CD4-positive, alpha-beta T cell (primary cell): Measurements from ENCODE around the gene TP53I11. TPM values are rescaled to one million over a fixed set of nuclear protein-coding genes. Genes with fewer than 3 reads are reported as not detected.
A peak's percentile ranks its signal among the peaks of the same experiment; 100 is the strongest.

Experiments
- ATAC-seq: fragments of 200-7000 bp; cut with Tn5 transposase; one replicate; pipeline ENCODE4 v1.10.0; 2022; ENCODE audit warnings: mild to moderate bottlenecking; ENCODE audit not compliant: poor library complexity
- CTCF ChIA-PET: fragments of 350-600 bp; sonication (Branson Sonifier 250); formaldehyde crosslinking; loops from one replicate; lab custom pipeline; 2021; ENCODE audit warnings: antibody characterized with exemption, inconsistent platforms; lab: Charles Lee
- POLR2A ChIA-PET: fragments of 350-600 bp; sonication (Branson Sonifier 250); formaldehyde crosslinking; loops from one replicate; lab custom pipeline; 2021; ENCODE audit warnings: antibody characterized with exemption, inconsistent platforms; lab: Charles Lee
- DNase-seq, 14 experiments: peaks; one replicate each; pipeline ENCODE4 v3.0.0-alpha.2; 2013 to 2020; ENCODE audit warnings: mixed read lengths in 2 of 14
- H3K27ac ChIP-seq, 2 donors: one replicate each; pipeline versions ENCODE4 v1.5.1 to v1.7.0; 2013; ENCODE audit warnings: low read length in 2 of 2, low read depth in 1 of 2, mild to moderate bottlenecking in 1 of 2
- H3K27me3 ChIP-seq, 2 experiments: 1 replicate in 1 of 2; 2 replicates in 1 of 2; pipeline versions ENCODE4 v1.6.1 to v1.7.0; 2013; ENCODE audit warnings: low read length in 2 of 2, control low read depth in 1 of 2, mild to moderate bottlenecking in 1 of 2, moderate library complexity in 1 of 2; ENCODE audit not compliant: insufficient read depth in 2 of 2, control insufficient read depth in 1 of 2
- H3K36me3 ChIP-seq: one replicate; pipeline ENCODE4 v1.6.1; 2013; ENCODE audit warnings: low read length, control low read depth; ENCODE audit not compliant: insufficient read depth
- H3K4me1 ChIP-seq: one replicate; pipeline ENCODE4 v1.6.1; 2013; ENCODE audit warnings: low read length, control low read depth; ENCODE audit not compliant: insufficient read depth
- H3K4me3 ChIP-seq: one replicate; pipeline ENCODE4 v1.5.1; 2013; ENCODE audit warnings: mild to moderate bottlenecking, low read length, moderate library complexity
- H3K9me3 ChIP-seq, 2 experiments: 1 replicate in 1 of 2; 2 replicates in 1 of 2; pipeline versions ENCODE4 v1.6.1 to v1.7.0; 2013; ENCODE audit warnings: low read length in 2 of 2, mild to moderate bottlenecking in 2 of 2, control low read depth in 1 of 2, moderate library complexity in 1 of 2; ENCODE audit not compliant: control insufficient read depth in 1 of 2, insufficient read depth in 1 of 2
- H3K27ac Mint-ChIP-seq: one replicate; pipeline ENCODE4 v1.8.0; 2020; ENCODE audit warnings: mixed read lengths
- H3K27me3 Mint-ChIP-seq: one replicate; pipeline ENCODE4 v1.8.0; 2021; ENCODE audit warnings: mixed read lengths
- H3K36me3 Mint-ChIP-seq: one replicate; pipeline ENCODE4 v1.8.0; 2021; ENCODE audit warnings: low read depth, mixed read lengths
- H3K4me1 Mint-ChIP-seq: one replicate; pipeline ENCODE4 v1.8.0; 2021; ENCODE audit warnings: low read depth, mixed read lengths
- H3K4me3 Mint-ChIP-seq: one replicate; pipeline ENCODE4 v1.8.0; 2020; ENCODE audit warnings: mild to moderate bottlenecking, mixed read lengths
- H3K9me3 Mint-ChIP-seq: one replicate; pipeline ENCODE4 v1.8.0; 2020; ENCODE audit warnings: mixed read lengths
- intact Hi-C, 2 experiments: fragments of 100-400 bp; cut with DNase I in 1 of 2; cut with micrococcal nuclease in 1 of 2; formaldehyde crosslinking; loops; one replicate each; pipeline versions ENCODE4 v1.15.1 to v1.9.0; 2023 to 2025; cut with DNase I, micrococcal nuclease
- total RNA-seq, 174 experiments: library from RNA in 2 of 174; stranded (reverse) in 2 of 174; gene quantifications; one replicate each; pipeline ENCODE4 v1.2.3 and lab custom pipeline; 2021 to 2026
- TF ChIP-seq, protein P1 (sequence below): fragments of 200-600 bp; IDR thresholded peaks from one replicate; pipeline ENCODE4 v1.8.0; 2022; ENCODE audit warnings: antibody characterized with exemption, mild to moderate bottlenecking

TP53I11 gene
- total RNA-seq, 2 experiments from 2014 or later: 3.5 to 4.6 TPM

DNA sequence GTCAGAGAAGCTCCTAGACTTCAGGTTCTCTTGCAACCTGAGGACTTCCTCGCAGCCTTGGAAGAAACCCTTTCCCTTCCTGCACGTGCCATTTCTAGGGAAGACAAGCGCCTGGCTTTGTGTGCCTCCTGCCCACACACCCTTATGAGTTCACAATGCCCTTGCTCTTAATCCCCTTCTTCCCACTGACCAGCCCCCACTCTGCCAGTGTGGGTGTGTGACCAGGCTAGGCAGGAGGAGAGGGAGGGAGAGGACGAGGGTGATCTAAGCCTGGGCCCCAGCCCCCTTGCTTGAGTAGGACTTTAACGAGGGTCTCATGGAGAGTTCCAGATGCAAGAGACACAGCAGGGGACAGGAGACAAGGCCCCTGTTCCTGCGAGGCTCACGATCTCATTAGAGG lies 30.2 kb downstream of the TP53I11 start:
- Mint-ChIP-seq H3K36me3 (no peaks in the 10 kb centered on the region), H3K4me1 (no peaks in the 10 kb centered on the region), H3K4me3 (no peak overlapping the region), H3K9me3 (no peaks in the 10 kb centered on the region), H3K27me3 (no peaks in the 10 kb centered on the region), H3K27ac (no peak overlapping the region)
- H3K9me3 ChIP-seq: no peaks in the 10 kb centered on the region
- TF ChIP-seq, protein P1, sequence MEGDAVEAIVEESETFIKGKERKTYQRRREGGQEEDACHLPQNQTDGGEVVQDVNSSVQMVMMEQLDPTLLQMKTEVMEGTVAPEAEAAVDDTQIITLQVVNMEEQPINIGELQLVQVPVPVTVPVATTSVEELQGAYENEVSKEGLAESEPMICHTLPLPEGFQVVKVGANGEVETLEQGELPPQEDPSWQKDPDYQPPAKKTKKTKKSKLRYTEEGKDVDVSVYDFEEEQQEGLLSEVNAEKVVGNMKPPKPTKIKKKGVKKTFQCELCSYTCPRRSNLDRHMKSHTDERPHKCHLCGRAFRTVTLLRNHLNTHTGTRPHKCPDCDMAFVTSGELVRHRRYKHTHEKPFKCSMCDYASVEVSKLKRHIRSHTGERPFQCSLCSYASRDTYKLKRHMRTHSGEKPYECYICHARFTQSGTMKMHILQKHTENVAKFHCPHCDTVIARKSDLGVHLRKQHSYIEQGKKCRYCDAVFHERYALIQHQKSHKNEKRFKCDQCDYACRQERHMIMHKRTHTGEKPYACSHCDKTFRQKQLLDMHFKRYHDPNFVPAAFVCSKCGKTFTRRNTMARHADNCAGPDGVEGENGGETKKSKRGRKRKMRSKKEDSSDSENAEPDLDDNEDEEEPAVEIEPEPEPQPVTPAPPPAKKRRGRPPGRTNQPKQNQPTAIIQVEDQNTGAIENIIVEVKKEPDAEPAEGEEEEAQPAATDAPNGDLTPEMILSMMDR: no peak
- H3K36me3 ChIP-seq: peaks cover 17% of the 10 kb centered on the region
- DNase-seq (no peak), ATAC-seq (no peak)
- ChIA-PET CTCF (no interaction called here), POLR2A (no interaction called here)
- H3K27ac ChIP-seq: no peak overlapping the region
- no peak overlapping the region for H3K4me3 ChIP-seq
- no peaks in the 10 kb centered on the region for H3K4me1 ChIP-seq
- H3K27me3 ChIP-seq: no peaks in the 10 kb centered on the region
- intact Hi-C loops: no loop called here

DNA sequence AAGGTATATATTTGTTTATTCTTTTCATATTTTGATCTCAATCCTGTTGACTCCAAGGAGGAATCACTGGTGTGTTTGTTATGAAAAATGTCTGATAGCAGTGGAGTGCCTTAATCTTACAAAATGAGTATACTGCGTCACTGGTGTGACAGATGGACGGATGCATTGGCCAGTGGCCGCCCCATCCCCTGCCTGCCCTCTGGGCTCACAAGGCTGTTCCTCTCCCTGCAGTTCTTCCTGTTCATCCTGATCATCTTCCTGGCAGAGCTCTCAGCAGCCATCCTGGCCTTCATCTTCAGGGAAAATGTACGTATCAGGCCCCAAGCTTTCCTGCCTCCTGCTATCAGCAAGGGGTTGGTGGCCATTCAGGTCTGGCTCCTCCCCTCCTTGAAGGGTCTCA lies 32.9 kb downstream of the TP53I11 start:
- Mint-ChIP-seq H3K9me3 (no peaks in the 10 kb centered on the region), H3K36me3 (no peaks in the 10 kb centered on the region), H3K4me1 (no peaks in the 10 kb centered on the region), H3K4me3 (no peak overlapping the region), H3K27me3 (no peaks in the 10 kb centered on the region), H3K27ac (no peak overlapping the region)
- Histone ChIP-seq H3K4me1 (no peaks in the 10 kb centered on the region), H3K27me3 (no peaks in the 10 kb centered on the region), H3K36me3 (peaks cover 37% of the 10 kb centered on the region), H3K9me3 (no peaks in the 10 kb centered on the region), H3K4me3 (no peak overlapping the region), H3K27ac (no peak overlapping the region)
- ChIA-PET CTCF (no interaction called here), POLR2A (no interaction called here)
- TF ChIP-seq, protein P1: no peak
- intact Hi-C loops: no loop called here
- DNase-seq (no peak), ATAC-seq (no peak)

DNA sequence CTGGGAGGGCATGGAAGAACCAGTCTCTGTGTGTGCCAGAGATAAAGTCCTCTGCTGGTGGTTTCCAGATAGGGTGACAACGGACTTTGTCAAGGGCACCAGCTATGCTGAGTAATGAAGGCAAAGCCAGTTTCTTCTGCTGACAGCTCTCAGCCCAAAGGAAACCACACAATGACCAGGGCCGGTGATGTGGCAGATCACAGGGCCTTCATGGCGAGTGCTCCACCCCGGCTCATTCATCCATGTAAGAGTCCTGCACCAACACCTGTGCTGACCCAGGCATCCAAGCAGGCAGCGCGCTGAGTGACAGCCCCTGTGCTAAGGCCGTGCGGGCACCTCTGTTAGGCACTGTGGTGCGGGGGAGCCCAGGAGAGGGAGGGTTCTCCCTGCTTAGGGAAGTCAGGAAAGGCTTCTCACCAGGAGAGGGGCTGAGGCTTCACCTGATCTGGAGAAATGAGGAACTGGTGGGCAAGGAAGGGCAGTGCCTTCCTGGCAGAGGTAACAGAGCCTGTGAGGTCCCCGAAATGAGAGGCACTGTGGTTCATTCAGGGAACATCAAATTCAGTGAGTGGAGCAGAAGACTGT lies 33.8 kb downstream of the TP53I11 start:
- H3K4me3 ChIP-seq: no peak overlapping the region
- Mint-ChIP-seq H3K27ac (no peak overlapping the region), H3K27me3 (no peaks in the 10 kb centered on the region), H3K36me3 (no peaks in the 10 kb centered on the region), H3K9me3 (no peaks in the 10 kb centered on the region), H3K4me1 (no peaks in the 10 kb centered on the region), H3K4me3 (no peak overlapping the region)
- ATAC-seq (no peak), DNase-seq (peak in 2 of 14 experiments; percentile 43 to 57)
- intact Hi-C loops: no loop called here
- H3K4me1 ChIP-seq: no peaks in the 10 kb centered on the region
- ChIA-PET CTCF (no interaction called here), POLR2A (no interaction called here)
- H3K27ac ChIP-seq: no peak overlapping the region
- H3K36me3 ChIP-seq: peaks cover 45% of the 10 kb centered on the region
- TF ChIP-seq, protein P1: no peak
- H3K27me3 ChIP-seq: no peaks in the 10 kb centered on the region
- H3K9me3 ChIP-seq: no peaks in the 10 kb centered on the region
